H9 (cell line): ENCODE results near the gene AGO1. TPM values are rescaled to one million over a fixed set of nuclear protein-coding genes. Genes with fewer than 3 reads are reported as not detected.

Source experiments
- DNase-seq: peaks from one replicate; pipeline ENCODE4 v3.0.0-alpha.2; 2017
- H2AFZ ChIP-seq: one replicate; pipeline ENCODE4 v1.6.1; 2013; ENCODE audit warnings: mild to moderate bottlenecking, low read length, control low read depth, moderate library complexity
- H2AK5ac ChIP-seq: 2 replicates; pipeline ENCODE4 v1.6.1; 2013; ENCODE audit warnings: low read length, control low read depth, mixed read lengths; ENCODE audit not compliant: insufficient read length
- H2BK120ac ChIP-seq: one replicate; pipeline ENCODE4 v1.6.1; 2013; ENCODE audit warnings: low read depth, mild to moderate bottlenecking, low read length, control low read depth, inconsistent platforms; ENCODE audit not compliant: poor library complexity, severe bottlenecking
- H2BK12ac ChIP-seq: 2 replicates; pipeline ENCODE4 v1.6.1; 2013; ENCODE audit warnings: low read length, control low read depth, mixed read lengths, low read depth; ENCODE audit not compliant: insufficient read length
- H2BK15ac ChIP-seq: 2 replicates; pipeline ENCODE4 v1.6.1; 2013; ENCODE audit warnings: low read depth, low read length, control low read depth
- H2BK20ac ChIP-seq: one replicate; pipeline ENCODE4 v1.6.1; 2013; ENCODE audit warnings: low read depth, mild to moderate bottlenecking, low read length, control low read depth, inconsistent platforms; ENCODE audit not compliant: poor library complexity, severe bottlenecking
- H2BK5ac ChIP-seq: 2 replicates; pipeline ENCODE4 v1.6.1; 2013; ENCODE audit warnings: low read length, control low read depth, mixed read lengths; ENCODE audit not compliant: insufficient read length
- H3K14ac ChIP-seq: 2 replicates; pipeline ENCODE4 v1.6.1; 2013; ENCODE audit warnings: low read length, control low read depth; ENCODE audit not compliant: insufficient read depth
- H3K18ac ChIP-seq: 2 replicates; pipeline ENCODE4 v1.6.1; 2013; ENCODE audit warnings: low read depth, mild to moderate bottlenecking, mixed read lengths, low read length, control low read depth; ENCODE audit not compliant: insufficient read length
- H3K23ac ChIP-seq: 2 replicates; pipeline ENCODE4 v1.6.1; 2013; ENCODE audit warnings: low read length, control low read depth, mixed read lengths, low read depth; ENCODE audit not compliant: insufficient read length
- H3K23me2 ChIP-seq: 2 replicates; pipeline ENCODE4 v1.6.1; 2013; ENCODE audit warnings: low read depth, mild to moderate bottlenecking, mixed read lengths, low read length, control low read depth; ENCODE audit not compliant: insufficient read length, poor library complexity, severe bottlenecking
- H3K27ac ChIP-seq: 2 replicates; pipeline ENCODE4 v1.5.1; 2013; ENCODE audit warnings: low read length, control low read depth, mixed read lengths, low read depth; ENCODE audit not compliant: insufficient read length
- H3K27me3 ChIP-seq: 2 replicates; pipeline ENCODE4 v1.6.1; 2013; ENCODE audit warnings: low read length, control low read depth, inconsistent platforms; ENCODE audit not compliant: insufficient read depth
- H3K4ac ChIP-seq: 2 replicates; pipeline ENCODE4 v1.6.1; 2013; ENCODE audit warnings: low read depth, mild to moderate bottlenecking, control low read depth, inconsistent platforms, low read length, moderate library complexity
- H3K4me1 ChIP-seq: 2 replicates; pipeline ENCODE4 v1.6.1; 2013; ENCODE audit warnings: low read length, control low read depth, inconsistent platforms; ENCODE audit not compliant: insufficient read depth
- H3K4me2 ChIP-seq: 2 replicates; pipeline ENCODE4 v1.6.1; 2013; ENCODE audit warnings: low read length, control low read depth, mixed read lengths; ENCODE audit not compliant: insufficient read length, insufficient read depth
- H3K56ac ChIP-seq: 2 replicates; pipeline ENCODE4 v1.6.1; 2013; ENCODE audit warnings: low read depth, mild to moderate bottlenecking, mixed read lengths, low read length, control low read depth; ENCODE audit not compliant: insufficient read length
- H3K79me1 ChIP-seq: 2 replicates; pipeline ENCODE4 v1.6.1; 2013; ENCODE audit warnings: low read depth, mild to moderate bottlenecking, moderate library complexity, low read length, control low read depth, inconsistent platforms; ENCODE audit not compliant: insufficient read depth, poor library complexity, severe bottlenecking
- H3K79me2 ChIP-seq: 2 replicates; pipeline ENCODE4 v1.6.1; 2013; ENCODE audit warnings: low read length, control low read depth, inconsistent platforms; ENCODE audit not compliant: insufficient read depth
- H3K9ac ChIP-seq: 2 replicates; pipeline ENCODE4 v1.6.1; 2013; ENCODE audit warnings: low read length, control low read depth, mixed read lengths; ENCODE audit not compliant: insufficient read length; ENCODE audit errors: extremely low read depth
- H3K9me3 ChIP-seq: one replicate; pipeline ENCODE4 v1.6.1; 2013; ENCODE audit warnings: low read depth, low read length, inconsistent platforms; ENCODE audit not compliant: control insufficient read depth
- H3T11ph ChIP-seq: one replicate; pipeline ENCODE4 v1.6.1; 2013; ENCODE audit warnings: mild to moderate bottlenecking, low read length, control low read depth, inconsistent platforms
- H4K20me1 ChIP-seq: one replicate; pipeline ENCODE4 v1.6.1; 2013; ENCODE audit not compliant: control insufficient read depth, insufficient read length, insufficient read depth
- H4K5ac ChIP-seq: 2 replicates; pipeline ENCODE4 v1.6.1; 2013; ENCODE audit warnings: low read depth, mild to moderate bottlenecking, mixed read lengths, low read length, control low read depth; ENCODE audit not compliant: insufficient read length
- H4K8ac ChIP-seq: replicated peaks from 2 replicates; pipeline ENCODE4 v1.6.1; 2013; ENCODE audit warnings: low read length, control low read depth, mixed read lengths, low read depth; ENCODE audit not compliant: insufficient read length
- H4K91ac ChIP-seq: 2 replicates; pipeline ENCODE4 v1.6.1; 2013; ENCODE audit warnings: low read depth, mild to moderate bottlenecking, moderate library complexity, mixed read lengths, low read length, control low read depth; ENCODE audit not compliant: insufficient read length
- H3K27ac Mint-ChIP-seq, 3 experiments: 2 replicates in 2 of 3; 3 replicates in 1 of 3; pipeline ENCODE4 v1.8.0; 2020 to 2021; ENCODE audit warnings: mixed read lengths in 3 of 3, mild to moderate bottlenecking in 1 of 3, moderate library complexity in 1 of 3
- H3K27me3 Mint-ChIP-seq: 2 replicates; pipeline ENCODE4 v1.8.0; 2021; ENCODE audit warnings: low read depth, mild to moderate bottlenecking, moderate library complexity, mixed read lengths
- H3K36me3 Mint-ChIP-seq, 3 experiments: 2 replicates in 2 of 3; 3 replicates in 1 of 3; pipeline ENCODE4 v1.8.0; 2020 to 2021; ENCODE audit warnings: low read depth in 3 of 3, mixed read lengths in 3 of 3; ENCODE audit not compliant: insufficient read depth in 1 of 3
- H3K4me1 Mint-ChIP-seq, 2 experiments: 2 replicates each; pipeline ENCODE4 v1.8.0; 2020; ENCODE audit warnings: mixed read lengths in 2 of 2
- H3K4me3 Mint-ChIP-seq, 2 experiments: 2 replicates in 1 of 2; 3 replicates in 1 of 2; pipeline ENCODE4 v1.8.0; 2020 to 2021; ENCODE audit warnings: mild to moderate bottlenecking in 2 of 2, mixed read lengths in 2 of 2, moderate library complexity in 1 of 2
- H3K9me3 Mint-ChIP-seq, 2 experiments: 2 replicates in 1 of 2; 3 replicates in 1 of 2; pipeline ENCODE4 v1.8.0; 2020; ENCODE audit warnings: mild to moderate bottlenecking in 2 of 2, mixed read lengths in 2 of 2, moderate library complexity in 1 of 2
- CTCF ChIP-seq: fragments of 200-600 bp; sonication (generic); conservative IDR thresholded peaks from 3 replicates; pipeline ENCODE4 v1.8.0; 2021; ENCODE audit warnings: antibody characterized with exemption, mild to moderate bottlenecking
- WGBS: extraction: QIAGEN DNeasy Blood & Tissue Kit; methylation state at CpG from one replicate; pipeline ENCODE4 v1.1.7; 2013; ENCODE audit warnings: missing lambda C conversion rate, low lambda C conversion rate, mixed read lengths; ENCODE audit not compliant: insufficient read length; ENCODE audit errors: extremely low coverage; 5-methylcytosine and 5-hydroxymethylcytosine counted together
- total RNA-seq: library from RNA; stranded (reverse); gene quantifications from 2 replicates; pipeline ENCODE4 v1.2.1, GENCODE V29; 2021

AGO1 gene
- total RNA-seq, 1 experiment from 2014 or later: 74.2 TPM

DNA sequence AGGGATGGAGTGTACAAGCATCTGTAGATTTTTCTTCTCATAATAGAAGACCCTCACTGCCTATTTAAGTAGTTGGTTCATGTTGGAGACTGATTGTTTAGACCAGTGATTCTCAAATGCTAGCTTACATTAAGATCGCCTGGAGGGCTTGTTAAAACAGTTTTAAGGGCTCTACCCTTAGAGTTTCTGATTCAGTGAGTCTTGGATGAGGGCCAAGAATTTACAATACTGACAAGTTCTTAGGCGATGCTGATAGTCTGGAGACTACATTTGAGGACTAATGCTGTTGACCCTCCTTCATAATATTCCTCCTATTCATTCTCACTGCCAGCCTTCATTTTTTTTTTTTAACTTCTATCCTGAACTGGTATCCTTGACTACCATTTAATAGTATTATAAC, 32.7 kb downstream of the AGO1 start:
- no peak overlapping the region for H3K27ac ChIP-seq
- Mint-ChIP-seq H3K4me3 (no peak overlapping the region), H3K4me1 (peaks cover 17 to 24% of the 10 kb centered on the region in 2 experiments), H3K27ac (no peak overlapping the region), H3K27me3 (no peaks in the 10 kb centered on the region), H3K9me3 (no peaks in the 10 kb centered on the region), H3K36me3 (peaks cover 53 to 94% (median 94%) of the 10 kb centered on the region in 3 experiments; a peak in 6 of 7 replicates)
- no peaks in the 10 kb centered on the region for H3K27me3 ChIP-seq
- DNase-seq: no peak
- no peak overlapping the region for H2BK12ac ChIP-seq
- H2AFZ ChIP-seq: no peak overlapping the region
- no CpG with 5 or more reads among the region's 2 CpGs for WGBS
- no peak for TF ChIP-seq CTCF
- no peaks in the 10 kb centered on the region for H3K9me3 ChIP-seq
- H3K56ac ChIP-seq: no peak overlapping the region
- no peaks in the 10 kb centered on the region for H4K20me1 ChIP-seq
- H3T11ph ChIP-seq: no peak overlapping the region
- H3K79me1 ChIP-seq: no peaks in the 10 kb centered on the region
- H2BK15ac ChIP-seq: no peak overlapping the region
- H3K4ac ChIP-seq: no peak overlapping the region
- H3K18ac ChIP-seq: no peak overlapping the region
- H3K4me1 ChIP-seq: no peaks in the 10 kb centered on the region
- H4K5ac ChIP-seq: no peak overlapping the region
- no peaks in the 10 kb centered on the region for H3K79me2 ChIP-seq
- no peak overlapping the region for H2BK20ac ChIP-seq
- H4K8ac ChIP-seq: no peak overlapping the region
- no peak overlapping the region for H3K9ac ChIP-seq
- no peak overlapping the region for H3K14ac ChIP-seq
- H3K23ac ChIP-seq: no peak overlapping the region
- no peak overlapping the region for H4K91ac ChIP-seq
- H2BK5ac ChIP-seq: no peak overlapping the region
- no peak overlapping the region for H2AK5ac ChIP-seq
- no peaks in the 10 kb centered on the region for H3K23me2 ChIP-seq
- no peak overlapping the region for H3K4me2 ChIP-seq
- no peak overlapping the region for H2BK120ac ChIP-seq
